NT2/D1 (cell line): ENCODE results near the gene SERPINE2.
A peak's percentile ranks its signal among the peaks of the same experiment; 100 is the strongest.

Experiments
- SUZ12 ChIP-seq: IDR thresholded peaks from 2 replicates; pipeline ENCODE4 v1.6.1; 2011; ENCODE audit not compliant: insufficient read length, insufficient read depth; ENCODE audit errors: extremely low read depth
- YY1 ChIP-seq: IDR thresholded peaks from 2 replicates; pipeline ENCODE4 v1.6.1; 2011; ENCODE audit not compliant: insufficient read length, insufficient read depth

DNA sequence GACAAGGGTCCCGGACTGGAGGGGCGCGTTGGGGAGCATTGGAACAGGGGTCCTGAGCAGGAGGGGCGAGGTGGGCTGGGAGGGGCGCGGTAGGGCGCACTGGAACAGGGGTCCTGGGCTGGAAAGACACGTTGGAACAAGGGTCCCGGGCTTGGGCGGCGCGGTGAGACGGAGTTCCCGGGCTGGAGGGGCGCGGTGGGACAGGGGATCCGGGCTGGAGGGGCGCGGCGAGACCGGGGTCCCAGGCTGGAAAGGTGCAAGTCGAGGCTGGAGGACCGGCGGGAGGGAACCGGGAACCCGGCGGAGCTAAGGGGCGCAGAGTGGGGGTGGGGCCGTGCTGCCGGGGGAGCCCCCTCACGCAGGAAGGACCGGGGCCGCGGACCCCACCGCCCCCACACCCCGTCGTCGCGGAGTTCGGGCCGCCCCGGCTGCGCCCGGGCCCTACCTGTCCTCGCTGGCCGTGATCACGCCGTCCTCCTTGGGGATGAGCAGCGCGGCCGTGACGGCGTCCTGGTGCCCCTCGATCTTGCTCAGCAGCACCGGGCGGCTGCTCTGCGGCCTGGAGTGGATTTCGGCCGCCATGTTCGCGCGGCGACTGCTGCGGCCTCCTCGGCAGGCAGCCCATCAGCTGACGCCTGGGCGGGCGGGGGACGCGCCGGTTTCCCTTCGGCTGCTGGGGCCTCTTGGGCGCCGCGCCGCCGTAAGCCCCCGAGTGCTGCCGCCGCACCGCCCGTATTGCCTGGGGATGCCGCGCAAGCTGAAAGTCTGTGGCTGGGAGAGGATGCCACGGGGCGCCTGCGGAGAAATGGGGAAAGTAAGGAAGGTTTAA is 94.2 kb downstream of the SERPINE2 start, which contains the start of gene WDFY1:
- TF ChIP-seq YY1 (peak; percentile 63), SUZ12 (no peak)
